GM12873 (cell line): ENCODE measurements around the gene ATXN7L3B.

Source experiments
- CTCF ChIP-seq: IDR thresholded peaks from 2 replicates; pipeline ENCODE4 v1.5.1; 2012; ENCODE audit warnings: low read depth, mild to moderate bottlenecking, moderate library complexity, low read length, control low read depth; ENCODE audit not compliant: insufficient read depth; ENCODE audit errors: missing control alignments

ATXN7L3B gene

GRCh38 chr12:74538491-74539258, 1.0 kb downstream of the ATXN7L3B start:
- peak; percentile 15 for TF ChIP-seq CTCF

- TF ChIP-seq CTCF: no peak
These were observed 1.6 kb downstream of the ATXN7L3B start for GRCh38 chr12:74539261-74539660.

GRCh38 chr12:74539765-74540526, 2.3 kb downstream of the ATXN7L3B start:
- TF ChIP-seq CTCF: no peak

- TF ChIP-seq CTCF: no peak
These were observed 3.4 kb downstream of the ATXN7L3B start for GRCh38 chr12:74541074-74541473.

- TF ChIP-seq CTCF: no peak
These were observed 9.6 kb downstream of the ATXN7L3B start for GRCh38 chr12:74547249-74547648.

GRCh38 chr12:74551291-74551690, 13.7 kb downstream of the ATXN7L3B start:
- no peak for TF ChIP-seq CTCF

GRCh38 chr12:74552201-74552600, 14.6 kb downstream of the ATXN7L3B start:
- TF ChIP-seq CTCF: peak; percentile 14
